Fibroblast of peridontal ligament (primary cell): Measurements from ENCODE around the gene SLC25A21.
"Not testable (repeated sequence)": the region's sequence is repeated elsewhere in the genome, so short reads cannot be mapped to it uniquely, and the experiment has no call there.

Experiments used
- DNase-seq: peaks from one replicate; pipeline ENCODE4 v3.0.0-alpha.2; 2010; ENCODE audit errors: extremely low read depth

Gene SLC25A21

DNA sequence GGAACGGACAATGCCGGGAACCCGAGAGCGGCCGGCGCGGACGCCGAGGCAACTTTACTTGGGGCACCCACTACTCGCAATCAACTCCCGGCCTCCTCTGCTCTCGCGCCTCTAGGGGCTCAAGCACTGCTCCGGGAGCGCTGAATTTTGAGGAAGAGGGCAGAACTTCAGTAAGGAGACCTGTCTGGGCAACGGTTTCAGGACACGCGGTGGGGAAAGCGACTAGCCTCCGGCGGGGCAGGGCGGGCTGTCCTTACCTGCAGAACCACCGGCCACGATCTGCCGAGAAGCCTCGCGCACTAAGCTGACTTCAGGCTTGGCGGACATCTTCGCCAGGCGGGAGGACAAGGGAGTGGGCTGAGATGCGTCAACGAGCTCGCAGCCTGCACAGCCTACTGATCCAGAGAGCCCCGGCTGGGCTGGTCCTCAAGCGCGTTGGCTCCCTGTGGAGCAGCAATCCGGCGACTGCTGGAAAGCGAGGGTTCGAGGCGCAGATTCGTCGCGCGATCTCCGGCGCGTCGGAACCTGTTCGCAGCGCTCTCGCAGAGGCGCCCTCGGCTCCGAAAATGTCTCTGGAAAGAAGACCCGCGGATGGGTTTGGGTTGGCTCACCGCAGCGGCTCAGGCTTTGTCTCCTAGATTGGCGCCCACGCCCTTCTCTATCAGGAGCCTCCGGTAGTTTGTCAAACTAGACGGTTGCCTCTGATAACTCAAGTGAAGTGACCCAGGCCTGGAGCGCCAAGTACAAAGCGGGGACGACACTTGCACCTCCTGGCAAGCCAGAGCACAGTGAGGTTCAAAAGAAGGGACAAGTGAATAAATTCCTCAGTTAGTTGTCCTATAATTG, at the start of gene SLC25A21:
SLC25A21 (minus strand) TSS at position 583 of the 846 bp plus-strand sequence.
- DNase-seq = peak; percentile 82

DNA sequence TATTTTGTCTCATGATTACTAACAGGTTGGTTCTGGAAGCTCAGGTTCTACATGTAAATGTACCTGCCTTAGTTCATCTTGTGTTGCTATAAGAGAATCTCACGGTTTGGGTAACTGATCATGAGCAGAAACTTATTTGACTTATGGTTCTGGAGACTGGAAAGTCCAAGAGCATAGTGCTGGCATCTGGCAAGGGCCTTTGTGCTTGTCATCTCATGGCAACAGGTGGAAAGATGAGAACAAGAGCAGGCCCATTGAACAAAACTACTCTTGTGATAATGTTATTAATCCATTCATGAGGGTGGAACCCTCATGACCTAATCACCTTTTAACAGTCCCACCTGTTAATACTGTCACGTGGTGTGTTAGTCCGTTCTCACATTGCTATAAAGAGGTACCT, 48.7 kb upstream of the SLC25A21 start:
- DNase-seq = no peak

DNA sequence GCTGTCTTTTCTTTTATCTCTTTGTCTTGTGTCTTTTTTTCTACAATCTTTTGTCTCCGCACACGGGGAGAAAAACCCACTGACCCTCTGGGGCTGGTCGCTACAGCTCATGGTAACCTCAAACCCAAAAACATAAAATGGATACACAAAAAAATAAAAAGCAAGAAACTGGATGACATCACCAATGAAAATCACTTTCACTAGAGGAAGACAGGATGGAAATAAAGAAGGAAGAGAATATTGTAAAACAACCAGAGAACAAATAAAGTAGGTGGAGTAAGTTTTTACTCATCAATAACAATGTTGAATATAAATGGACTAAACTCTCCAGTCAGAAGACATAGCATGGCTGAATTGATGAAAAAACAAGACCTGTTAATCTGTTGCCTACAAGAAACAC, 42.9 kb upstream of the SLC25A21 start:
- DNase-seq = no peak

DNA sequence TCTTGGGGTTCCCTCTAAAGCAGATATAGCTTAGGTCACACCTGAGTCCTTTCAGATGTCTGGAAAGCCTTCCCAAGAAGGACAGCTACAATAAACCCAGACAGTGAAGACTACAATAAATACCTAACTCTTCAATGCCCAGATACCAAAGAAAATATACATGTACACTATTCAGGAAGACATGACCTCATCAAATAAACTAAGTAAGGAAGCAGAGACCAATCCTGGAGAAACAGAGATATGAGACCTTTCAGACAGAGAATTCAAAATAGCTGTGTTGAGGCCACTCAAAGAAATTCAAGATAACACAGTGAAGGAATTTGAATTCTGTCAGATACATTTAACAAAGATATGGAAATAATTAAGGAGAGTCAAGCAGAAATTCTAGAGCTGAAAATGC, 40.6 kb upstream of the SLC25A21 start:
- DNase-seq = no peak

DNA sequence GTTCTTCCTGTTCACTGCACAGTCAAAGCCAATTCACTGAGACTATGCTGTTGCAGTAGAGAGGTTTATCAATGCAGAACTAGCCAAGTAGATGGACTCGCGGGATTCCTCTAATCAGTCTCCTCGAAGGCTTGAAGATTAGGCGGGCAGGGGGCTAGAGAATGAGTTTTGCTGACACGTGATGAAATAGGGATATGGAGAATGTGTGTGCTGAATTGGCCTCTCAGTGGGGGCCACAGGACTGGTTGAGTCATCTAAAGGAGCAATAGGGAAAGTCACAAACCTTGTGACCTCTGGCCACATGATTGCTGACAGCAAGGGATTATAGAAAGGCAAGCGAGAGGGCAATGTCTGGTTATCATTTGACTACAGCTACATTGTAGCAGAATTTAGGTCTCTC, 38.0 kb upstream of the SLC25A21 start:
- DNase-seq = no peak

DNA sequence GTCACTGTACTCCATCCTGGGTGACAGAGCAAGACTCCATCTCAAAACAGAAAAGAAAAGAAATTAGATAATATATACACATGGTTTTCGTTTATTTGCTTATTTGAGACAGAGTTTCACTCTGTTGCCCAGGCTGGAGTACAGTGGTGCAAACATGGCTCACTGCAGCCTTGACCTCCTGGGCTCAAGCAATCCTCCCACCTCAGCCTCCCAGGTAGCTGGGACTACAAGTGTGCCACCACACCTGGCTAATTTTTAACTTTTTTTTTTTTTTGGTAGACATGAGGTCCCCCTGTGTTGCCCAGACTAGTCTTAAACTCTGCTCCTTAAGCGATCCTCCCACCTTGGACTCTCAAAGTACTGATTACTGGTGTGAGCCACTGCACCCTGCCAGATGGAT, 37.2 kb upstream of the SLC25A21 start:
- DNase-seq = not testable (repeated sequence)

DNA sequence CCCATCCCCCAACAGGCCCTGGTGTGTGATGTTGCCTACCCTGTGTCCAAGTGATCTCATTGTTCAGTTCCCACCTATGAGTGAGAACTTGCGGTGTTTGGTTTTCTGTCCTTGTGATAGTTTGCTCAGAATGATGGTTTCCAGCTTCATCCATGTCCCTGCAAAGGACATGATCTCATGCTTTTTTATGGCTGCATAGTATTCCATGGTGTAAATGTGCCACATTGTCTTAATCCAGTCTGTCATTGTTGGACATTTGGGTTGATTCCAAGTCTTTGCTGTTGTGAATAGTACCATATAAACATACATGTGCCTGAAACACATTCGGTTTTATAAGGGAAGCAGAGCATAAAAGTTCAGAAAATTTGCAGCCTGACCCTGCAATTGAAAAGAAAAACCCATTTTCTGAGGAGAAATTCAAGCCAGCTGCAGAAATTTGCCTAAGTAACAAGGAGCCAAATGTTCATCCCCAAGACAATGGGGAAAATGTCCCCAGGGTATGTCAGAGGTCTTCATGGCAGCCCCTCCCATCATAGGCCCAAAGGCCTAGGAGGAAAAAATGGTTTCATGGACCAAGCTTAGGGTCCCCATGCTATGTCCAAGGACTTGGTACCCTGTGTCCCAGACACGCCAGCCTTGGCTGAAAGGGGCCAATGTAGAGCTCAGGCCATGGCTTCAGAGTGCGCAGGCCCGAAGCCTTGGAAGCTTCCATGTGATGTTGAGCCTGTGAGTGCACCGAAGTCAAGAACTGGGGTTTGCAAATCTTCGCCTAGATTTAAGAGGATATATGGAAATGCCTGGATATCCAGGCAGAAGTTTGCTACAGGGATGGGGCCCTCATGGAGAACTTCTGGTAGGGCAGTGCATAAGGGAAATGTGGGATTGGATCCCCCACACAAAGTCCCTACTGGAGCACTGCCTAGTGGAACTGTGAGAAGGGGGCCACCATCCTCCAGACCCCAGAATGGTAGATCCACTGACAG, 33.5 kb upstream of the SLC25A21 start:
- DNase-seq = not testable (repeated sequence)

DNA sequence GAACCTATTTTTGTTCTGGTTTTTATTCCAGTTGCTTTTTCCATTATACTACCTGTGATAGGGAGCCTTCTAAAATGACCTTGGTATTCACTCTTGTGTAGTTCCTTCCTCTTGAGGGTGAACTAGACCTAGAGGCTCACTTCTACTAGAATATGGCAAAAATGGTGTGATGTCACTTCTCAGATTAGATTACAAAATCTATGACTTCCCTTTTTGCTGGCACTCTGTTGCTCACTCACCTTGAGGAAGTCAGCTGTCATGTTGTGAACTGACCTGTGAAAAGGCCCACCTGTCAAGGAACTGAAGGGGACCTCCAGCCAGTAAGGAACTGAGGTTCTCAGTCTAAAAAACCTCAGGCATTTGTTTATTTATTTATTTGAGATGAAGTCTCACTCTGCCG, 31.0 kb upstream of the SLC25A21 start:
- DNase-seq = no peak

DNA sequence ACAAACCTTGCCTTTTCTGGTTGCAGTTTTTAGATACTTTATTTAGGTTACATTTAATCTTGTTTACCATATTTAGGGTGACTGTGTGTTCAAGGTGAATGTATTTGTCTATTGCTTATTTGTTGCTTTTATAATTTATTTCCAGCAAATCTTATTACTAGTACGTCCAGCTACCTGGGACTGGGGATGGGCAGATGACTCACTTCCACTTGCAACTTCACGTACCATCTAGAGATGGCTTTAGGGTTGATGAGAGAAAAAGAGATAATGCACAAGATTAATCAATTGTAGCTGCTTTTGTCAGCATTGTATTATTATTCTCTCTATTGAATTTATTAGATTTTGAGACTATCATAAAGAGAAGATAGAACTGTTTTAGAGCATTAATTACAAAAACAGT, 30.4 kb upstream of the SLC25A21 start:
- no peak for DNase-seq

DNA sequence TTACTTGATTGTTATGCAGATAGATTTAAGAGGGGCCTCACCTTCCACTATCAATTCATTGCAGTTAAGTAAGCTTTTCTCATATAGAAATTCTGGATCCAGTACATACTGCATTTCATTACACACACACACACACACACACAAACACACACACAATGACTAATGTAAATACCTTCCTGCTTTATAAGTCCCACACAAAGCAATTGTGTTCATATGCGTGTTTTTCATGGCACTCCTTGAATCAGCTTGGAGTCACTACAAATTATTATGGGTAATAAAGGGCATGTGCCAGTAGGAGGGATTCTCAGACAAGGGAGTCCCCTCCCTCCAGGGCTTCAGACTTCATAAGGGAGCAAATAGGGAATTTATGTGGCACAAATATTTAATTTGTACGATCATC, 29.9 kb upstream of the SLC25A21 start:
- DNase-seq = no peak

DNA sequence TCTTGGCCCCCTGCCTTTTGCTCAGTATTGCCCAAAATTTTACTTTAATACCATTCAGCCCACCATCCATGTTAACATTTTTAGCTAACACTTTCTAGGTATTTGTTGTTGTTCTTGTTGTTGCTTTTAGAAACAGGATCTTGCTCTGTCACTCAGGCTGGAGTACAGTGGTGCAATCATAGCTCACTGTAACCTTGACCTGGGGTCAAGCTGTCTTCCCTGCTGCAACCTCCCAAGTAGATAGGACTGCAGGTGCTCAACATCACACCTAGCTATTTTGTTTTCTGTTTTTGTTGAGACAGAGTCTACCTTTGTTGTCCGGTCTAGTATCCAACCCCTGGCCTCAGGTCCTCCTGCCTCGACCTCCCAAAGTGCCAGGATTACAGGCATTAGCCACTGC, 29.3 kb upstream of the SLC25A21 start:
- no peak for DNase-seq

DNA sequence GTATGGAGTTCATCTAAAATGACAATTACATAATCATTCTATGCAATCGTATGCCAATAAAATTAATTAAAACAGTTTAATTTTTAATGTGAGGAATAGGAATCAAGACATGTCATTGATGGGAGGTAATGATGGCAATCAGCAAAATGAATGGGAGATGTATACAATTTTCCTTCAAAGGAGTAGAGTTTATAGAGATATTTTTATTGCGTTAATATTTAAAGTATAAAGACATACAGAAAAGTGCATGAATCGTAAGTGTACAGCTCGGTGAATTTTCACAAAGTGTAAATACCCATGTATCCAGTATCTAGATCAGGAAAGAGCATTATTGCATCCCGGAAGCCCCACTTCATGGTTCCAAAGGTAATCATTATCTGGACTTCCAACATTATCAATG, 26.5 kb upstream of the SLC25A21 start:
- DNase-seq = no peak

DNA sequence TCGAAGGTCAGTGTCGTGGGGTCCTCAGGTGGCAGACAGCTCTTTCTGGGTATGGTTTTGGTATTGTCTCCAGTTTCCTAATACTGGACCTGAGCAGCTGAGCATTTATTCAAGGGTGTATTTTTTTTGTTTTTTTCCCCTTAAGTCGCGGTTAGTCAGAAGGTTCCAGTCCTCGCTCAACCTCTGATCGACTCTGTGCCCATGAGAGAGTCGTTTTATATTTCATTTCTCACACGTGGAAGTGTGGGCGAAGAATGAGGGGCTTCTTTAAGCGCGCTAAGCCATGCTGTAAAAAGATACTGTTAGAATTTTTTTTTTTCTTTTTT, 25.8 kb upstream of the SLC25A21 start:
- DNase-seq = no peak

DNA sequence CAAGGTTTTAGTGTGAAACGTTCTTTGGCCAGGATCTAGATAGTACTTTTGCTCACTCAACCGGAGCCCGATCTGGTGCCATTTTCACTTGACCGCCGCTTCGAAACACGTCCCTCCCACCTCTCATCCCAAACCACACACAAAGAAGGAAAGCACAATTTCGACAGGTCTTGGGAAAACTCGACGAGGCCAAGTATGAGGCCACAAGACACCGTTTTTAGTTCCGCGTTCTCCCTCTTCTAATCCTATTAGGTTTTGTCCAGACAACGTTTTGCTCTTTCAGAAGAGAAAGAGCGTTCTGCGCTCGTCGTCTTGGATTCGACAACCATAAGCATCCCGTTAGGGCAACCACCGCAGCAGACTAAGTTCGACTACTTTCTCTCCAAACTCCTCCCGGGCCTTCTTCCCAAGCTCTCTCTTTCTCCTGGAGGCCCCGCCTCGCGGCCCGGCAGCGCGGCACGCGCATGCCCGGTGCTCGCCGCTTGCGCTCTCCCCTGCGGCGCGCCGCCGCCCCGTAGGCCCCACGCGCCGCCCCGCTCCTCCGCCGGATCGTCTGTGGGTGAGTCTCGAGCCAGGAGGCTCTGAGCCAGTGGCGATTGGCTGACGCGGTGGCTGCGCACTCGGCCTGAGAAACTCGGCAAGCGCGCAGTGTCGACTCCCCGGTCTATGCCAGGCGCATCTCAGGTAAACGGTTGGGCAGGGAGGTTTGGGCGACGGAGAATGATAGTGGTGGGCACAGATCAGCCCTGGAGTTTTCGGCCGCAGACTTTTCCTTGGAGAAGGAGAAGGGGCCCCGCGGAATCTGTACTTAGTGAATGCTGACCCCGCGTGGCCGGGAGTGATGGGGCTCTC, 25.2 kb upstream of the SLC25A21 start, which contains the start of gene MIPOL1:
MIPOL1 (plus strand) TSS at position 517 of the 852 bp plus-strand sequence. CDS start 49,952 bp downstream, outside the sequence.
- DNase-seq = peak; percentile 86

DNA sequence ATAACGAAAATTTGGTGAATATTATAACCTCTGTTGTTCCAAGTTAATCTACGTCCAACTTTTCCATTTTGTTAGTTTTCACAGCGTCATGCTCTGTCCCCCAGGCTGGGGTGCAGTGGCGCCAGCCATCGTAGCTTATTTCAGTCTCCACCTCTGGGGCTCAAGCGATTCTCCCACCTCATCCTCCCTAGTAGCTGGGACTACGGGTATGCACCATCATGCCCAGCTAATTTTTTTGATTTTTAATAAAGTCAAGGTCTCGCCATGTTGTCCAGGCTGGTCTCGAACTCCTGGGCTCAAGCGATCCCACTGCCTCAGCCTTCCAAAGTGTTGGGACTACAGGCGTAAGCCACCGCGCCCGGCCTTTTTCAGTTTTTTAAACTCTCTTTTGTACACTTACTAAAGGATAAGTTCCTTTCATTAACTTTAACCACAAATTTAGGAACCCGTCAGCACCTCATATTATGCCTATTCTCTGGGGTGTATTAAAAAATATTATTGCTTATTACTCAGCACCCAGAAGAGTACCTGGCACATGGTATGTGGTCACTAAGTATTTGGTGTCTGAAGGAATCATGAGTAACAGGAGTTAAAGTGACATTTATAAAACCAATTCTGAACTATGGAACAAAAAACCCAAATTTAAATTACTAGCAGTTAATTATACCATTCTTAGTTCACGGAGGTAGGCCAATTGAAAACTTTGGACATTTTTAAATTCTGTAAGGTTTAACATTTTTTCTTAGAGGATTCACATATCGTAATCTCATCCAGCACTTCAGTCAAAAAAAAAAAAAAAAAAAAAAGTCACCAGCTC, 24.4 kb upstream of the SLC25A21 start:
- no peak for DNase-seq

DNA sequence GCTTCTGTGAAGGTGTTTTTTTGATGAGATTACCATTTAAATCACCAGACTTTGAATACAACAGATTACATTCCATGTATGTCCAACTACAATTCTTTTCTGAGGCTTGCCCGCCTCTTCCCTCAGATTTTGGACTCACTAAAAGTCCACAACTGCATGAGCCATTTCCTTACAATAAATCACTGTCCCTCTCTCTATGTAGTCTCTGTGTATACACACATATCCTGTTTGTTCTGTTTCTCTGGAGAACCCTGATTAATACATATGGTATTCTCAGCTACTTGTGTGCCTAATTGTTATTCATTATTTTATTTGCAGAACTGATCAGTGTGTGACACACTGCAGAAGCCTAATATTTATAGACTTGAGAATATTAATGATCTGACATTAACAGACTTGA, 22.9 kb upstream of the SLC25A21 start:
- no peak for DNase-seq

DNA sequence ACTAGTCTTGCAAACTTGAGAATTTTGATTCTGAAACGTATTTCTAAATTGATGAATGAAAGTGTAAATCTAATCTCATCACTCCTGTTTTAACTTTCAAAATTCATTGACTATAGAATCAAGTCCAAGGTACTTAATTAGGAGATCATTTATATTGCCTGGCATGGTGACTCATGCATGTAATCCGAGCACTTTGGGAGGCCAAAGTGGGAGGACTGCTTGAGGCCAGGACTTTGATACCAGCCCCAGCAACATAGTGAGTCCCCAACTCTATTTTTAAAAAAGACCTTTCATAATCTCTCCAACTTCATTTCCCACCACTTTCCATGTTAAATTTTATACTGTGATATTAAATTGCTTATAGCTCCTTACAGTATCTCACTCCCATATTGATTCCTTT, 22.3 kb upstream of the SLC25A21 start:
- DNase-seq = no peak

DNA sequence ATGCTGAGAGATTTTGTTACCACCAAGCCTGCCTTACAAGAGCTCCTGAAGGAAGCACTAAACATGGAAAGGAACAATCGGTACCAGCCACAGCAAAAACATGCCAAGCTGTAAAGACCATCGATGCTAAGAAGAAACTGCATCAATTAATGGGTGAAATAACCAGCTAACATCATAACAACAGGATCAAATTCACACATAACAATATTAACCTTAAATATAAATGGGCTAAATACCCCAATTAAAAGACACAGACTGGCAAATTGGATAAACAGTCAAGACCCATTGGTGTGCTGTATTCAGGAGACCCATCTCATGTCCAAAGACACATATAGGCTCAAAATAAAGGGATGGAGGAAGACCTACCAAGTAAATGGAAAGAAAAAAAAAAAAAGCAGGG, 17.3 kb upstream of the SLC25A21 start:
- not testable (repeated sequence) for DNase-seq

DNA sequence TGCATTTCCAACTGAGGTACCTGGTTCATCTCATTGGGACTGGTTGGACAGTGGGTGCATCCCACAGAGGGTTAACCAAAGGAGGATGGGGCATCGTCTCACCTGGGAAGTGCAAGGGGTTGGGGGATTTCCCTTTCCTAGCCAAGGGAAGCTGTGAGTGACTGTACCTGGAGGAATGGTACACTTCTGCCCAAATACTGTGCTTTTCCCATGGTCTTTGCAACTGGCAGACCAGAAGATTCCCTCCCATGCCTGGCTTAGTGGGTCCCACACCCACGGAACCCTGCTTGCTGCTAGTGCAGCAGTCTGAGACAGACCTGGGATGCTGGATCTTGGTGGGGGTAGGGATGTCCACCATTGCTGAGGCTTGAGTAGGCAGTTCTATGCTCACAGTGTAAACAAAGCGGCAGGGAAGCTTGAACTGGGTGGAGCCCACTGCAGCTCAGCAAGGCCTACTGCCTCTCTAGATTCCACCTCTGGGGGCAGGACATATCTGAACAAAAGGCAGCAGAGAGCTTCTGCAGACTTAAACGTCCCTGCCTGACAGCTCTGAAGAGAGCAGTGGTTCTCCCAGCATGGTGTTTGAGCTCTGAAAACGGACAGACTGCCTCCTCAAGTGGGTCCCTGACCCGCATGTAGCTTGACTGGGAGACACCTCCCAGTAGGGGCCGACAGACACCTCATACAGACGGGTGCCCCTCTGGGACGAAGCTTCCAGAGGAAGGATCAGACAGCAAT, 15.6 kb upstream of the SLC25A21 start:
- not testable (repeated sequence) for DNase-seq

DNA sequence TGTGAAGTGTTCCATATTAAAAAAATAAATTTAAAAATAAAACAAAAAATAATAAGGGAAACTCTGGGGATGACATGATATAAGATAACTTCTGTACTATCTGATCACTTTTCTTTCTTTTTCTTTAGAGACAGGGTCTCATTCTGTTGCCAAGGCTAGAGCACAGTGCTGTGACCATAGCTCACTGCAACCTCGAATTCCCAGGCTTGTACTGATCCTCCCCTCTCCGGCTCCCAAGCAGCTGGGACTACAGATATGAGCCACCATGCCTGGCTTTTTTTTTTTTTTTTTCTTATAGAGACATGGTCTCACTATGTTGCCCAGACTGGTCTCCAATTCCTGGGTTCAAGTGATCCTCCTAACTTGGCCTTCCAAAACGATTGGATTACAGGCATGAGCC, 14.9 kb upstream of the SLC25A21 start:
- DNase-seq = no peak
